Endothelial cell (in vitro differentiated cells): ENCODE results near the gene RPL23. TPM values are rescaled to one million over a fixed set of nuclear protein-coding genes. Genes with fewer than 3 reads are reported as not detected.

Experiments used
- DNase-seq: peaks from one replicate; pipeline ENCODE4 v3.0.0; 2021; ENCODE audit warnings: low spot score
- H3K27ac Mint-ChIP-seq: one replicate; pipeline ENCODE4 v1.8.0; 2021; ENCODE audit warnings: mixed read lengths, inconsistent platforms; ENCODE audit not compliant: unreplicated experiment
- H3K27me3 Mint-ChIP-seq: one replicate; pipeline ENCODE4 v1.8.0; 2021; ENCODE audit warnings: mild to moderate bottlenecking, moderate library complexity, mixed read lengths, inconsistent platforms; ENCODE audit not compliant: unreplicated experiment
- H3K36me3 Mint-ChIP-seq: one replicate; pipeline ENCODE4 v1.8.0; 2021; ENCODE audit warnings: mild to moderate bottlenecking, low read depth, mixed read lengths, inconsistent platforms; ENCODE audit not compliant: unreplicated experiment
- H3K4me1 Mint-ChIP-seq: one replicate; pipeline ENCODE4 v1.8.0; 2021; ENCODE audit warnings: mild to moderate bottlenecking, mixed read lengths, inconsistent platforms; ENCODE audit not compliant: unreplicated experiment
- H3K4me3 Mint-ChIP-seq: one replicate; pipeline ENCODE4 v1.8.0; 2021; ENCODE audit warnings: mild to moderate bottlenecking, mixed read lengths, inconsistent platforms; ENCODE audit not compliant: unreplicated experiment
- H3K9me3 Mint-ChIP-seq: one replicate; pipeline ENCODE4 v1.8.0; 2021; ENCODE audit warnings: mixed read lengths, inconsistent platforms; ENCODE audit not compliant: unreplicated experiment
- CTCF ChIP-seq: fragments of 200-600 bp; sonication (generic); IDR thresholded peaks from one replicate; pipeline ENCODE4 v1.5.0; 2021; ENCODE audit warnings: antibody characterized with exemption; ENCODE audit not compliant: unreplicated experiment
- total RNA-seq: library from RNA; stranded (reverse); fragmentation: NEBNext Ultra II Directional; extraction: Animal tissue kit (Norgen Biotek cat#: 25700); gene quantifications from one replicate; pipeline ENCODE4 v1.2.1, GENCODE V29; 2021; ENCODE audit not compliant: unreplicated experiment

RPL23 gene
- total RNA-seq, 1 donor from 2014 or later = 2,464 TPM

GRCh38 chr17:38890410-38890746 lies 36.9 kb upstream of the RPL23 start:
- DNase-seq = no peak

GRCh38 chr17:38889745-38890409 lies 36.4 kb upstream of the RPL23 start:
- TF ChIP-seq CTCF = no peak

More at GRCh38 chr17:38890410-38890746, 36.9 kb upstream of the RPL23 start:
- peaks cover 6% of the 10 kb centered on the region for H3K27me3 Mint-ChIP-seq
- TF ChIP-seq CTCF = no peak
- H3K4me1 Mint-ChIP-seq = peaks cover 20% of the 10 kb centered on the region
- H3K27ac Mint-ChIP-seq = no peak overlapping the region
- H3K36me3 Mint-ChIP-seq = peaks cover 24% of the 10 kb centered on the region
- H3K4me3 Mint-ChIP-seq = no peak overlapping the region
- H3K9me3 Mint-ChIP-seq = no peaks in the 10 kb centered on the region

GRCh38 chr17:38888842-38889241 lies 35.3 kb upstream of the RPL23 start:
- Mint-ChIP-seq H3K9me3 (no peaks in the 10 kb centered on the region), H3K36me3 (peaks cover 21% of the 10 kb centered on the region)

More at GRCh38 chr17:38889745-38890409, 36.4 kb upstream of the RPL23 start:
- no peak overlapping the region for H3K4me3 Mint-ChIP-seq
- H3K36me3 Mint-ChIP-seq = peaks cover 24% of the 10 kb centered on the region
- H3K27me3 Mint-ChIP-seq = peaks cover 6% of the 10 kb centered on the region
- DNase-seq = no peak
- peaks cover 25% of the 10 kb centered on the region for H3K4me1 Mint-ChIP-seq
- H3K9me3 Mint-ChIP-seq = no peaks in the 10 kb centered on the region
- H3K27ac Mint-ChIP-seq = no peak overlapping the region

GRCh38 chr17:38886643-38887010 lies 33.1 kb upstream of the RPL23 start:
- Mint-ChIP-seq H3K27me3 (peaks cover 2% of the 10 kb centered on the region), H3K4me3 (peak overlapping the region; percentile 21), H3K36me3 (peaks cover 23% of the 10 kb centered on the region), H3K27ac (no peak overlapping the region), H3K9me3 (no peaks in the 10 kb centered on the region), H3K4me1 (peaks cover 47% of the 10 kb centered on the region)
- no peak for TF ChIP-seq CTCF
- DNase-seq = no peak

More at GRCh38 chr17:38888842-38889241, 35.3 kb upstream of the RPL23 start:
- Mint-ChIP-seq H3K27ac (peak overlapping the region; percentile 10), H3K4me1 (peaks cover 27% of the 10 kb centered on the region), H3K27me3 (peaks cover 4% of the 10 kb centered on the region), H3K4me3 (peak overlapping the region; percentile 18)
- DNase-seq = no peak
- no peak for TF ChIP-seq CTCF
